Brain microvascular endothelial cell (primary cell): Measurements from ENCODE around the gene PLS3.

Source experiments
- DNase-seq: peaks from one replicate; pipeline ENCODE4 v3.0.0-alpha.2; 2020
- H3K27ac ChIP-seq: fragments of 250-450 bp; sonication (Bioruptor Pico); 2 replicates; pipeline ENCODE4 v1.5.1; 2020; ENCODE audit warnings: mild to moderate bottlenecking, moderate library complexity
- H3K27me3 ChIP-seq: fragments of 250-450 bp; sonication (Bioruptor Pico); replicated peaks from 2 replicates; pipeline ENCODE4 v1.5.1; 2020; ENCODE audit warnings: mild to moderate bottlenecking
- H3K36me3 ChIP-seq: fragments of 250-450 bp; sonication (Bioruptor Pico); replicated peaks from 2 replicates; pipeline ENCODE4 v1.5.1; 2020; ENCODE audit warnings: mild to moderate bottlenecking
- H3K4me3 ChIP-seq: 2 replicates; pipeline ENCODE4 v1.5.1; 2011; ENCODE audit warnings: low read depth, mild to moderate bottlenecking, control low read depth, low read length, moderate library complexity
- in situ Hi-C: cut with HindIII; loops from 2 replicates; pipeline ENCODE4 v1.10.0; 2017; ENCODE audit warnings: low sequenced_read_pairs, low pct_ligation_motif_present
- TF ChIP-seq, protein P1 (sequence below): IDR thresholded peaks from 2 replicates; pipeline ENCODE4 v1.5.1; 2011; ENCODE audit warnings: low read depth, mild to moderate bottlenecking, moderate library complexity, low read length, control low read depth, inconsistent platforms; ENCODE audit errors: missing control alignments

PLS3 gene, protein sequence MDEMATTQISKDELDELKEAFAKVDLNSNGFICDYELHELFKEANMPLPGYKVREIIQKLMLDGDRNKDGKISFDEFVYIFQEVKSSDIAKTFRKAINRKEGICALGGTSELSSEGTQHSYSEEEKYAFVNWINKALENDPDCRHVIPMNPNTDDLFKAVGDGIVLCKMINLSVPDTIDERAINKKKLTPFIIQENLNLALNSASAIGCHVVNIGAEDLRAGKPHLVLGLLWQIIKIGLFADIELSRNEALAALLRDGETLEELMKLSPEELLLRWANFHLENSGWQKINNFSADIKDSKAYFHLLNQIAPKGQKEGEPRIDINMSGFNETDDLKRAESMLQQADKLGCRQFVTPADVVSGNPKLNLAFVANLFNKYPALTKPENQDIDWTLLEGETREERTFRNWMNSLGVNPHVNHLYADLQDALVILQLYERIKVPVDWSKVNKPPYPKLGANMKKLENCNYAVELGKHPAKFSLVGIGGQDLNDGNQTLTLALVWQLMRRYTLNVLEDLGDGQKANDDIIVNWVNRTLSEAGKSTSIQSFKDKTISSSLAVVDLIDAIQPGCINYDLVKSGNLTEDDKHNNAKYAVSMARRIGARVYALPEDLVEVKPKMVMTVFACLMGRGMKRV

DNA sequence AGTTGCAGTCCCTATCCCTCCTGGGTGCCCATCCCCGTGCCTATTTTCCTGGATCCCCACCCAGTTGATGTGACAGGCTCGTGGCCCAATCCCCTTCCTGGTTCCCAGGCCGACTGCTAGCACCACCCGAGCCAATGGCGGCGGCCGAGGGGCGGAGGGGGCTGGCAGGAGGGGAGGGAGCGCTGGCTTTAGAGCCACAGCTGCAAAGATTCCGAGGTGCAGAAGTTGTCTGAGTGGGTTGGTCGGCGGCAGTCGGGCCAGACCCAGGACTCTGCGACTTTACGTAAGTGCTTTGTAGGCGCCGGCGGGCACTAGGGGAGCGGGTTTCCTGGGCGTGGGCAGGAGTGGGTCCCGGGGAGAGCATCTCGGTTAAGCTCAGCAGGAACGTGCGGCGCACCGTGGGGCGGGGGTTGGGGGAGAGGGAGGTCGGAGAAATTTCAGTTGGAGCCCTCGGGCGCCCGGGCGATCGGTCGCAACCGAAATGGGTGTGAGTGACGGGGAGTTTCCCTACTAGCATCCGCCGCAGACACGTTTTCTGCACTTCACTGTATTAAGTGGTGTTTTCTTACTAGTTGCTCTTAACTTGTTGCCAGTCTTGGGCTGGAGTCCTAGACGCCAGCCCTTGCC lies at the start of gene PLS3:
TSS of gene PLS3 (plus strand) at position 197 of the 627 bp plus-strand sequence. CDS start 49,077 bp downstream, outside the sequence.
- H3K27ac ChIP-seq: peak within 1 kb of the TSS; percentile 87
- no peaks in the 10 kb centered on the region for H3K36me3 ChIP-seq
- H3K27me3 ChIP-seq: peaks cover 2% of the 10 kb centered on the region
- TF ChIP-seq, protein P1, sequence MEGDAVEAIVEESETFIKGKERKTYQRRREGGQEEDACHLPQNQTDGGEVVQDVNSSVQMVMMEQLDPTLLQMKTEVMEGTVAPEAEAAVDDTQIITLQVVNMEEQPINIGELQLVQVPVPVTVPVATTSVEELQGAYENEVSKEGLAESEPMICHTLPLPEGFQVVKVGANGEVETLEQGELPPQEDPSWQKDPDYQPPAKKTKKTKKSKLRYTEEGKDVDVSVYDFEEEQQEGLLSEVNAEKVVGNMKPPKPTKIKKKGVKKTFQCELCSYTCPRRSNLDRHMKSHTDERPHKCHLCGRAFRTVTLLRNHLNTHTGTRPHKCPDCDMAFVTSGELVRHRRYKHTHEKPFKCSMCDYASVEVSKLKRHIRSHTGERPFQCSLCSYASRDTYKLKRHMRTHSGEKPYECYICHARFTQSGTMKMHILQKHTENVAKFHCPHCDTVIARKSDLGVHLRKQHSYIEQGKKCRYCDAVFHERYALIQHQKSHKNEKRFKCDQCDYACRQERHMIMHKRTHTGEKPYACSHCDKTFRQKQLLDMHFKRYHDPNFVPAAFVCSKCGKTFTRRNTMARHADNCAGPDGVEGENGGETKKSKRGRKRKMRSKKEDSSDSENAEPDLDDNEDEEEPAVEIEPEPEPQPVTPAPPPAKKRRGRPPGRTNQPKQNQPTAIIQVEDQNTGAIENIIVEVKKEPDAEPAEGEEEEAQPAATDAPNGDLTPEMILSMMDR: no peak
- H3K4me3 ChIP-seq: peak within 1 kb of the TSS; percentile 76
- in situ Hi-C loops: no loop called here
- peak; percentile 90 for DNase-seq

DNA sequence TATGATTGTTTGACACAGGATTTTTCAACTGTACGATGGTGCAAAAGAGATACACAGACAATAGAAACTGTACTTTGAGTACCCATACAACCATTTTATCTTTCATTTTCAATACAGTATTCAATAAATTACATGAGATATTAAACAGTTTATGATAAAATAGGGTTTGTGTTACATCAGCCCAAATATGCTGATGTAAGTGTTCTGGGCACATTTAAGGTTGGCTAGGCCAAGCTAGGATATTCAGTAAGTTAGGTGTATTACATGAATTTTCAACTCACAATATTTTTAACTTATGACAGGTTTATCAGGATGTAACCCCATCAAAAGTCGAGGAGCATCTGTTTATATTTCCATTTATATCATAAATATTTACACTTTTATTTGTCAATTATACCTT lies 42.9 kb upstream of the PLS3 start:
- in situ Hi-C loops: no loop called here
- no peaks in the 10 kb centered on the region for H3K36me3 ChIP-seq
- DNase-seq: no peak
- no peak overlapping the region for H3K4me3 ChIP-seq
- no peak overlapping the region for H3K27ac ChIP-seq
- TF ChIP-seq, protein P1: no peak
- no peaks in the 10 kb centered on the region for H3K27me3 ChIP-seq

DNA sequence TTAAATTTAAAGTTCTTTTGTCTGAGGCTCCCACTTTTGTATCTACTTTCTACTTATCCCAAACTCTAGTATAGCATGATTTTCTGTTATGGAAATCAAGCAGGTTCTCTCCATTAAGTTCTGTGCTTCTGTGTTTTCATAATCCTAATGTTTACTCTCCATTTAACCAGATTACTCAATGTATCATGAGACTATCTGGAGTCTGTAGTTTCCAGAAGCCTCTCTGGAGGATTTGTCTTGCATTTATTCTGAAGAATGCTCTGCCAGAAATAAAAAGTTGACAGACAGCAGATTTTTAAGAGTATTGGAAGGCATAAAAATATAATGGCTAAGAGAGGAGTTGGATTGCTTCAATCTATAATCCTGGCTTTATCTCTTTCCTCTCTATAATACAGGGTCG lies 39.2 kb upstream of the PLS3 start:
- Histone ChIP-seq H3K27ac (no peak overlapping the region), H3K4me3 (no peak overlapping the region), H3K36me3 (no peaks in the 10 kb centered on the region), H3K27me3 (no peaks in the 10 kb centered on the region)
- in situ Hi-C loops: no loop called here
- DNase-seq: no peak
- TF ChIP-seq, protein P1: no peak

DNA sequence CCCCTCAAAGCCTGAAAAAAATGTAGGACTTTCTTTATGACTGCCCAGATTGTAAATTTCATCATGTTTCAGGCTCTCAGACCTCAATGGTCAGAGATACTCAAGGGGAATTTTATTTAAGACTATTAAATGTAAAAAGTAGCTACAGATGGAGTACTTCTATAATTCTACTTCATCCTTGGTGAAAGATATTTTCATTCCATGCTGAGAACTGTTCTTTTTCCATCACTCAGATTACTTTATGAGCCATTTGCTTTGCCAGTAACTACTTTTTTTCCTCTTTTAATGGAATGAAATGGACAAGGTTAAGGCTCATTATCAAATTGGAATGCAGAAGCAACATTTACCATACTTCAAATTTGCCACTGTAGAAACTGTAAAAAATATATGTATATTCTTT lies 38.0 kb upstream of the PLS3 start:
- H3K36me3 ChIP-seq: no peaks in the 10 kb centered on the region
- no peak for DNase-seq
- in situ Hi-C loops: no loop called here
- no peaks in the 10 kb centered on the region for H3K27me3 ChIP-seq
- TF ChIP-seq, protein P1: no peak
- no peak overlapping the region for H3K4me3 ChIP-seq
- H3K27ac ChIP-seq: no peak overlapping the region

DNA sequence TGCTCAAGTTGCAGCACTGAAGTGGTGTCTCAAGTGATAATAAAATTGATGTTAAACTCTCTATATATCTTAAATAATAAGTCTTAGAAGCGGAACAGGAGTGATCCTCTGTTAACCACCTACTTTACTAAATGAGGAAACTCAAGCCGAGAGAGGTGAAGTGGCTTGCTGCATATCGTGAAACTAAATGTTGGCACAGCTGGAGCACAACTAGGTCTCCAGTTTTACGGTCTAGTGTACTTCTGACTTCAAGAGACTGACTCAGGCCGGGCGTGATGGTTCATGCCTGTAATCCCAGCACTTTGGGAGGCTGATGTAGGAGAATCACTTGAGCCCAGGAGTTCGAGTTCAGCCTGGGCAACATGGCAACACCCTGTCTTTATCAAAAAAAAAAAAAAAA lies 35.5 kb upstream of the PLS3 start:
- Histone ChIP-seq H3K4me3 (no peak overlapping the region), H3K27me3 (no peaks in the 10 kb centered on the region), H3K27ac (no peak overlapping the region), H3K36me3 (no peaks in the 10 kb centered on the region)
- DNase-seq: no peak
- TF ChIP-seq, protein P1: no peak
- in situ Hi-C loops: no loop called here
